Left colon (tissue), 2 donors: ENCODE measurements around the gene UNCX. TPM values are rescaled to one million over a fixed set of nuclear protein-coding genes. Genes with fewer than 3 reads are reported as not detected.
"Not testable (repeated sequence)": the region's sequence is repeated elsewhere in the genome, so short reads cannot be mapped to it uniquely, and the experiment has no call there.

Experiments
- ATAC-seq: fragments of 200-7000 bp; cut with Tn5 transposase; one replicate; pipeline ENCODE4 v1.9.1; 2020; ENCODE audit warnings: mild to moderate bottlenecking, moderate library complexity
- DNase-seq, 2 donors: peaks; one replicate each; pipeline ENCODE4 v3.0.0-alpha.2; 2020
- intact Hi-C, 2 donors: fragments of 100-400 bp; cut with DNase I in 1 of 2; cut with micrococcal nuclease in 1 of 2; formaldehyde crosslinking; loops; one replicate each; pipeline versions ENCODE4 v1.11.2 to v1.14.0; 2022; cut with DNase I, micrococcal nuclease
- total RNA-seq, 2 donors: library from RNA; stranded (reverse); fragmentation: NEBNext Ultra II Directional; extraction: Animal tissue kit (Norgen Biotek cat#: 25700); gene quantifications; one replicate each; pipeline ENCODE4 v1.2.1, GENCODE V29; 2021
- donor health status: DM: no; HTN: no; CAD: no.
- donor health status: DM: yes; HTN: yes; CAD: no.

Gene UNCX
- total RNA-seq, 2 donors from 2014 or later: not detected

- intact Hi-C loops: no loop called here
- DNase-seq (no peak), ATAC-seq (no peak)
These were observed 34.6 kb downstream of the UNCX start for GRCh38 chr7:1267016-1267900.

- no peak for DNase-seq
- intact Hi-C loops: no loop called here
- no peak for ATAC-seq
These were observed 35.6 kb downstream of the UNCX start for GRCh38 chr7:1268076-1268815.

GRCh38 chr7:1268866-1269265 lies 36.2 kb downstream of the UNCX start:
- DNase-seq: no peak
- intact Hi-C loops: no loop called here
- no peak for ATAC-seq

DNA sequence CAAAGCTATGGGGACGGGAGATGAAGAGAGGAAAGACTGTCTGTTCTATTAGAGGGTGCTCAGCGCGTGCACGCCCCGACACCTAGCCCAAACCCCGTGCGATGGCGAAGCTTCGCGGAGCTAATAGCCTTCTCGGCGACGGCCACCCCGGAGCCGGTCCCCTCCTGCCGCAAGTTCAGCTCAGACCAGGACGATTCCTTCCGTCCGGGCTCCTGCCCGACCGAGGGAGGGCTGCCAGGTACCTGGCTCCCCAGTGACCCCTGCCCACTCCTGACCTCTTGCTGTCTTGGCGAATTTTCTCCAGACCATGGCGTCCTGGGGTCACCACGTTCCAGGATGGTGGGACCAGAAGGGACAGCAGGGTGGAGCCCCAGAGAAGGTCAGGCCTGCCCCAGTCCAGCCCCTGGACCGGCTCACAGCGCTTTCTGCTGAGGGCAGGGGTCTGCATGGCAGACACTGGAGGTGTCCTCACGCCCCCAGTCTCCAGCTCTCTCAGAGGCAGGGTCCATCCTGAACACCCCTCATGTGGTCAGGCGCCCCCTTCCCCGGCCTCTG lies 36.7 kb downstream of the UNCX start:
- intact Hi-C loops: no loop called here
- ATAC-seq (no peak), DNase-seq (no peak)

DNA sequence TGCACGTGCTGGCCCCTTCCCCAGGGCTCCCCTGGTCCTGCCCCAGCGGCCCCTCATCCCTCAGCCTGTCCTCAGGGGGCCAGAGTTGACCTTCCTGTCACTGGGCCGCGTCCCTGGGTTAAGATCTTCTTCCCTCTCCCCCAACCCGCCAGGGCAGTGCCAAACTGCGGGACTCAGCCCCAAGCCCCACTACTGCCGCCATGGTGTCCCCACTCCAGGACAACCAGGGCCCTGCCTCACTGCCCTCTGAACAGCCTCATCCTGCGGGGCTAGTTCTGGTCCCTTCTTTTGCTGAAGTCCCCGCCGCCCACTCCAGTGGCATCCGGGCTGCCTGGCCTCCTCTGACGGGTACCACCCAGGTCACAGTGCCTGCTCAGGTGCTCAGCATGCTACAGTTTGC lies 37.5 kb downstream of the UNCX start:
- intact Hi-C loops: no loop called here
- no peak for ATAC-seq

GRCh38 chr7:1271046-1271445 lies 38.4 kb downstream of the UNCX start:
- intact Hi-C loops: no loop called here
- ATAC-seq (no peak), DNase-seq (no peak)

More for the DNA sequence above, 37.5 kb downstream of the UNCX start:
- no peak for DNase-seq

GRCh38 chr7:1271656-1272055 lies 39.0 kb downstream of the UNCX start:
- intact Hi-C loops: no loop called here
- no peak for ATAC-seq
- DNase-seq: no peak

- DNase-seq, ATAC-seq, intact Hi-C loops: not testable (repeated sequence)
These were observed 39.5 kb downstream of the UNCX start for GRCh38 chr7:1272136-1272535.

DNA sequence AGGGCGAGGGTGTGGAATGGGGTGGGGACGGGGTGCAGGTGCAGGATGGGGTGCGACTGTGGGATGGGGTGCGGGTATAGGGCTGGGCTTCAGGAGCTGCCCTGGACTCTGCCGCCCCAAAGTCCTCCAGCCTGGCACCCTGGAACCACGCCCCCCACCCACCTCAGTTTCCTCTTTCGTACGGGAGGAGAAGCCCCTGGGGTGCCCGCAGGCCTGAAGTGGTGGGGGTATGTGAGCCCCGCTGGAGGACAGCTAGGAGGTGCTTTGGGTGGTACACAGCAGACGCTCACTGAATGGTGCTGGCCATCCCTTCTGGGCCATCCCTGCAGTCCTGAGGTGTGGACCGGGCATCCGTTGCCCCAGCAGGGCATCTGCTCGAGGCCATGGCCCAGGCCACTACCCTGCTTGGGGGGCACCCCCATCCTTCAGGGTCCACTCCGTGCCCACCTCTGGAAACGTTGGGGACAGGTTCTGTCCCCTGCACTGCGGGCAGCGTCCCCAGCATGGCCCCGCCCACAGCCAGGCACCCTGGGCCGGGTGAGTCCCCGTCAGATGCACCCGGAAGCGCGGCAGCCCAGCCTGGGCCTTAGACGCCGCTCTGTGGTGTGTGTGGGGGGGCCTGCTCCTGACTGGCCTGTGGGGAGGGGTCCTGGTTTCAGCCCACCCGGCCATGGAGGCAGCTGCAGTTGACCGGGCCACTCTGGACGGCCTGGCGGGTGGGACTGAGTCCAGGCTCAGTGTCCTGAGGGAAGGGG lies 41.6 kb downstream of the UNCX start:
- ATAC-seq: no peak
- no peak for DNase-seq
- intact Hi-C loops: no loop called here

DNA sequence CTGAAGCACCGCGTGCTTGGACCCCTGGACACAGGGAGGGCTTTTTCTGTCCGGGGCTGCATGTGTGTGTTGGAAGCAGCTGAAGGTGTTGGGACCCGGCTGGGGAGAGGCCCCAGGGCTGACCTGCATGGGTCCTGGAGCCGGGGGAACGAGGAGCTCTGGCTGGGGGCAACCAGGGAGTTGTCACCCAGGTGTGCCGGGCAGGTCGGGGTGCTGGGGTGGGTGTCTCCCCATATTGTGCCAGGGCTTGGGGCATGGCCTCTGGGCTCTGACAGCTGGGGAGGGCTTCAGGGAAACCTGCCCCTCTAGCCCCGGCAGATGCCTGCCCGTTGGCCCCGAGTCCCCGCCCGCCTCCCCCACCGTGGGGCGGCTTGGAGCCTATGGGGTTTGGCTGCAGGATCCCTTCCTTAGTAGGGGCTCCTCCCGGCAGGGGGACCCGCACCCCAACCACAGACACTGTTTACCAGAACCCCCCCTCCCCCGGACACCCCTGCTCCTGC lies 42.3 kb downstream of the UNCX start:
- DNase-seq (no peak), ATAC-seq (no peak)
- intact Hi-C loops: no loop called here

GRCh38 chr7:1275451-1276381 lies 43.0 kb downstream of the UNCX start:
- intact Hi-C loops: no loop called here
- DNase-seq (no peak), ATAC-seq (no peak)

- intact Hi-C loops: no loop called here
- no peak for ATAC-seq
- no peak for DNase-seq
These were observed 44.0 kb downstream of the UNCX start for GRCh38 chr7:1276626-1277175.

GRCh38 chr7:1278543-1278942 lies 45.9 kb downstream of the UNCX start:
- DNase-seq: no peak
- no peak for ATAC-seq
- intact Hi-C loops: no loop called here

DNA sequence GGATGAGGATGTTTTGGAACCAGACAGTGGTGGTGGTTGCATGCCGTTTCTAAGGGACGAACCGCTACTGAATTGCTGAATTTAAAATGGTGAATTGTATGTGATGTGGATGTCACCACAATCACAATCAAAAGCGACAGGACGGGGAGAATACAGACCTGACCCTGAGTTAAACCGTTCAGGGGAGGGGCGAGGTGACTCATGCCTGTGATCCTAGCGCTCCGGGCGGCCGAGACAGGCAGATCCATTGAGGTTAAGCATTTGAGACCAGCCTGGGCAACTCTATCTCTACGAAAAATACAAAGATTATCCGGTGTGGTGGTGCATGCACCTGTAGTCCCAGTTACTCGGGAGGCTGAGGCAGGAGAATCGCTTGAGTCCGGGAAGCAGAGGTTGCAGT lies 46.4 kb downstream of the UNCX start:
- DNase-seq: no peak
- intact Hi-C loops: no loop called here
- no peak for ATAC-seq

DNA sequence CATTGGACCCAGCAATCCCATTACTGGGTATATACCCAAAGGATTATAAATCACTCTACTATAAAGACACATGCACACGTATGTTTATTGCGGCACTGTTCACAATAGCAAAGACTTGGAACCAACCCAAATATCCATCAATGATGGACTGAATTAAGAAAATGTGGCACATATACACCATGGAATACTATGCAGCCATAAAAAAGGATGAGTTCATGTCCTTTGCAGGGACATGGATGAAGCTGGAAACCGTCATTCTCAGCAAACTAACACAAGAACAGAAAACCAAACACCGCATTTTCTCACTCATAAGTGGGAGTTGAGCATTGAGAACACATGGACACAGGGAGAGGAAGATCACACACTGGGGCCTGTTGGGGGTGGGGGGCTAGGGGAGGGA lies 47.2 kb downstream of the UNCX start:
- intact Hi-C loops, ATAC-seq, DNase-seq: not testable (repeated sequence)

GRCh38 chr7:1281068-1281467 lies 48.4 kb downstream of the UNCX start:
- DNase-seq (no peak), ATAC-seq (no peak)
- intact Hi-C loops: no loop called here

DNA sequence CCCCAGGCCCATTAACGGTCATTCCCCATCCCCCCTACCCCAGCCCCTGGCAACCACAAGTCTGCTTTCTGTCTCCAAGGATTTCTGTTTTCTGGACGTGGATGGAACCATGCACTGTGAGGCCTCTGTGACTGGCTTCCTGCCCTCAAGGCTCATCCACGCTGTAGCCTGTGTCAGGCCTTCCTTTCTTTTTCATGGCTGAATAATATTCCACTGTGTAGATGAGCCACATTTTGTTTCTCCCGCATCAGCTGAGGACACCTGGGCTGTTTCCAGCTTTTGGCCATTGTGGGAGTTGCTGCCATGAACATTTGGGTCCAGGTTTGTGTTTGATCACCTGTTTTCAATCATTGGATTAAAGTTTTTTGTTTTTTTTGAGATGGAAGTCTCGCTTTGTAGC lies 50.0 kb downstream of the UNCX start:
- DNase-seq (no peak), ATAC-seq (no peak)
- intact Hi-C loops: no loop called here

- DNase-seq: no peak
- intact Hi-C loops: no loop called here
These were observed 50.7 kb downstream of the UNCX start for GRCh38 chr7:1283337-1283736.

More at GRCh38 chr7:1283337-1283736, 50.7 kb downstream of the UNCX start:
- ATAC-seq: no peak
